C4-2B (cell line): ENCODE measurements around the gene SLC37A4.

Source experiments
- ZFX ChIP-seq: fragments of 450-650 bp; IDR thresholded peaks from 2 replicates; pipeline ENCODE4 v1.6.1; 2017
- TF ChIP-seq, protein P1 (sequence below): fragments of 450-650 bp; conservative IDR thresholded peaks from 2 replicates; pipeline ENCODE4 v1.5.1; 2017; ENCODE audit warnings: mild to moderate bottlenecking

DNA sequence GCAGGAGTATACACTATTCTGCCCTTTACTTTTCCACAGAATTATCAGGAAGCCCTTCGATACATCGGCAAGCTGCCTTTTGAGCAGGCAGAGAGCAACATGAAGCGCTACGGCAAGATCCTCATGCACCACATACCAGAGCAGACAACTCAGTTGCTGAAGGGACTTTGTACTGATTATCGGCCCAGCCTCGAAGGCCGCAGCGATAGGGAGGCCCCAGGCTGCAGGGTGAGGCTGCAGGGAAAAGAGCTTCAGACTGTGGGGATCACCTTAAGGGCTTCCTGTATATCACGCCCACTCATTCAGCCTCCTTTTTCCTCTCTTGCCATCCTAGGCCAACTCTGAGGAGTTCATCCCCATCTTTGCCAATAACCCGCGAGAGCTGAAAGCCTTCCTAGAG, 47.2 kb upstream of the SLC37A4 start:
- TF ChIP-seq, protein P1, sequence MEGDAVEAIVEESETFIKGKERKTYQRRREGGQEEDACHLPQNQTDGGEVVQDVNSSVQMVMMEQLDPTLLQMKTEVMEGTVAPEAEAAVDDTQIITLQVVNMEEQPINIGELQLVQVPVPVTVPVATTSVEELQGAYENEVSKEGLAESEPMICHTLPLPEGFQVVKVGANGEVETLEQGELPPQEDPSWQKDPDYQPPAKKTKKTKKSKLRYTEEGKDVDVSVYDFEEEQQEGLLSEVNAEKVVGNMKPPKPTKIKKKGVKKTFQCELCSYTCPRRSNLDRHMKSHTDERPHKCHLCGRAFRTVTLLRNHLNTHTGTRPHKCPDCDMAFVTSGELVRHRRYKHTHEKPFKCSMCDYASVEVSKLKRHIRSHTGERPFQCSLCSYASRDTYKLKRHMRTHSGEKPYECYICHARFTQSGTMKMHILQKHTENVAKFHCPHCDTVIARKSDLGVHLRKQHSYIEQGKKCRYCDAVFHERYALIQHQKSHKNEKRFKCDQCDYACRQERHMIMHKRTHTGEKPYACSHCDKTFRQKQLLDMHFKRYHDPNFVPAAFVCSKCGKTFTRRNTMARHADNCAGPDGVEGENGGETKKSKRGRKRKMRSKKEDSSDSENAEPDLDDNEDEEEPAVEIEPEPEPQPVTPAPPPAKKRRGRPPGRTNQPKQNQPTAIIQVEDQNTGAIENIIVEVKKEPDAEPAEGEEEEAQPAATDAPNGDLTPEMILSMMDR, result no peak
- TF ChIP-seq ZFX, result no peak
